ENCODE results near the gene TPGS2. TPM values are rescaled to one million over a fixed set of nuclear protein-coding genes. Genes with fewer than 3 reads are reported as not detected.
A peak's percentile ranks its signal among the peaks of the same experiment; 100 is the strongest.

Gene TPGS2
- total RNA-seq, 2 donors from 2014 or later = 29.0 to 30.3 TPM

GRCh38 chr18:36814994-36815393, 13.8 kb downstream of the TPGS2 start:
- H3K27me3 Mint-ChIP-seq = no peaks in the 10 kb centered on the region
- H3K36me3 Mint-ChIP-seq (ENCODE audit: low read depth) = peaks cover 6% of the 10 kb centered on the region
- no peak overlapping the region for H3K4me3 Mint-ChIP-seq
- no peaks in the 10 kb centered on the region for H3K9me3 ChIP-seq (ENCODE audit: control insufficient read depth, low read length, poor library complexity, severe bottlenecking)
- no peak for DNase-seq
- no peak overlapping the region for H3K27ac Mint-ChIP-seq
- peaks cover 11% of the 10 kb centered on the region for H3K4me1 Mint-ChIP-seq
- ATAC-seq = no peak

- H3K27me3 Mint-ChIP-seq = no peaks in the 10 kb centered on the region
- H3K27ac Mint-ChIP-seq = peak overlapping the region; percentile 47
- DNase-seq = no peak
- H3K36me3 Mint-ChIP-seq (ENCODE audit: low read depth) = peaks cover 6% of the 10 kb centered on the region
- no peak overlapping the region for H3K4me3 Mint-ChIP-seq
- H3K4me1 Mint-ChIP-seq = peaks cover 13% of the 10 kb centered on the region
- ATAC-seq = no peak
- no peaks in the 10 kb centered on the region for H3K9me3 ChIP-seq (ENCODE audit: control insufficient read depth, low read length, poor library complexity, severe bottlenecking)
Measured at GRCh38 chr18:36813824-36814223, 15.0 kb downstream of the TPGS2 start.

GRCh38 chr18:36813101-36813775, 15.6 kb downstream of the TPGS2 start:
- peaks cover 6% of the 10 kb centered on the region for H3K36me3 Mint-ChIP-seq (ENCODE audit: low read depth)
- DNase-seq (no peak), ATAC-seq (no peak)
- no peaks in the 10 kb centered on the region for H3K9me3 ChIP-seq (ENCODE audit: control insufficient read depth, low read length, poor library complexity, severe bottlenecking)
- H3K27me3 Mint-ChIP-seq = no peaks in the 10 kb centered on the region
- peak overlapping the region; percentile 47 for H3K27ac Mint-ChIP-seq
- no peak overlapping the region for H3K4me3 Mint-ChIP-seq
- H3K4me1 Mint-ChIP-seq = peaks cover 13% of the 10 kb centered on the region

GRCh38 chr18:36812678-36813077, 16.1 kb downstream of the TPGS2 start:
- DNase-seq = no peak
- no peak for ATAC-seq
- H3K4me1 Mint-ChIP-seq = peaks cover 15% of the 10 kb centered on the region
- H3K27me3 Mint-ChIP-seq = no peaks in the 10 kb centered on the region
- H3K36me3 Mint-ChIP-seq (ENCODE audit: low read depth) = peaks cover 5% of the 10 kb centered on the region
- peak overlapping the region; percentile 47 for H3K27ac Mint-ChIP-seq
- H3K4me3 Mint-ChIP-seq = no peak overlapping the region
- H3K9me3 ChIP-seq (ENCODE audit: control insufficient read depth, low read length, poor library complexity, severe bottlenecking) = no peaks in the 10 kb centered on the region

- no peaks in the 10 kb centered on the region for H3K9me3 ChIP-seq (ENCODE audit: control insufficient read depth, low read length, poor library complexity, severe bottlenecking)
- ATAC-seq (no peak), DNase-seq (no peak)
- H3K27ac Mint-ChIP-seq = no peak overlapping the region
- no peak overlapping the region for H3K4me3 Mint-ChIP-seq
- H3K4me1 Mint-ChIP-seq = peaks cover 15% of the 10 kb centered on the region
- no peaks in the 10 kb centered on the region for H3K27me3 Mint-ChIP-seq
- H3K36me3 Mint-ChIP-seq (ENCODE audit: low read depth) = peaks cover 8% of the 10 kb centered on the region
Measured at GRCh38 chr18:36811955-36812354, 16.8 kb downstream of the TPGS2 start.

GRCh38 chr18:36811430-36811829, 17.4 kb downstream of the TPGS2 start:
- no peak overlapping the region for H3K4me3 Mint-ChIP-seq
- H3K9me3 ChIP-seq (ENCODE audit: control insufficient read depth, low read length, poor library complexity, severe bottlenecking) = no peaks in the 10 kb centered on the region
- H3K4me1 Mint-ChIP-seq = peaks cover 15% of the 10 kb centered on the region
- H3K36me3 Mint-ChIP-seq (ENCODE audit: low read depth) = peaks cover 8% of the 10 kb centered on the region
- no peaks in the 10 kb centered on the region for H3K27me3 Mint-ChIP-seq
- no peak overlapping the region for H3K27ac Mint-ChIP-seq
- ATAC-seq (no peak), DNase-seq (no peak)

GRCh38 chr18:36809590-36810381, 19.0 kb downstream of the TPGS2 start:
- peak; percentile 95 for ATAC-seq
- no peaks in the 10 kb centered on the region for H3K9me3 ChIP-seq (ENCODE audit: control insufficient read depth, low read length, poor library complexity, severe bottlenecking)
- Mint-ChIP-seq H3K4me3 (no peak overlapping the region), H3K27me3 (no peaks in the 10 kb centered on the region), H3K4me1 (peaks cover 15% of the 10 kb centered on the region), H3K36me3 (ENCODE audit: low read depth) (peaks cover 15% of the 10 kb centered on the region), H3K27ac (no peak overlapping the region)
- DNase-seq = peak in 1 of 3 donors; percentile 9

- ATAC-seq (no peak), DNase-seq (no peak)
- Mint-ChIP-seq H3K36me3 (ENCODE audit: low read depth) (peaks cover 15% of the 10 kb centered on the region), H3K27me3 (no peaks in the 10 kb centered on the region), H3K4me3 (no peak overlapping the region), H3K4me1 (peaks cover 12% of the 10 kb centered on the region), H3K27ac (no peak overlapping the region)
- no peaks in the 10 kb centered on the region for H3K9me3 ChIP-seq (ENCODE audit: control insufficient read depth, low read length, poor library complexity, severe bottlenecking)
Measured at GRCh38 chr18:36808681-36809080, 20.1 kb downstream of the TPGS2 start.

- Mint-ChIP-seq H3K36me3 (ENCODE audit: low read depth) (peaks cover 20% of the 10 kb centered on the region), H3K27ac (no peak overlapping the region), H3K4me1 (peaks cover 6% of the 10 kb centered on the region), H3K27me3 (no peaks in the 10 kb centered on the region), H3K4me3 (no peak overlapping the region)
- no peaks in the 10 kb centered on the region for H3K9me3 ChIP-seq (ENCODE audit: control insufficient read depth, low read length, poor library complexity, severe bottlenecking)
- no peak for ATAC-seq
- DNase-seq = no peak
Measured at GRCh38 chr18:36805105-36805504, 23.7 kb downstream of the TPGS2 start.

GRCh38 chr18:36798738-36799473, 29.9 kb downstream of the TPGS2 start:
- Mint-ChIP-seq H3K36me3 (ENCODE audit: low read depth) (peaks cover 21% of the 10 kb centered on the region), H3K27ac (peak overlapping the region; percentile 29), H3K27me3 (no peaks in the 10 kb centered on the region), H3K4me3 (no peak overlapping the region), H3K4me1 (no peaks in the 10 kb centered on the region)
- no peaks in the 10 kb centered on the region for H3K9me3 ChIP-seq (ENCODE audit: control insufficient read depth, low read length, poor library complexity, severe bottlenecking)
- ATAC-seq = no peak
- no peak for DNase-seq

- Mint-ChIP-seq H3K27ac (no peak overlapping the region), H3K36me3 (ENCODE audit: low read depth) (peaks cover 10% of the 10 kb centered on the region), H3K4me3 (no peak overlapping the region), H3K27me3 (no peaks in the 10 kb centered on the region), H3K4me1 (no peaks in the 10 kb centered on the region)
- DNase-seq (no peak), ATAC-seq (no peak)
- H3K9me3 ChIP-seq (ENCODE audit: control insufficient read depth, low read length, poor library complexity, severe bottlenecking) = no peaks in the 10 kb centered on the region
Measured at GRCh38 chr18:36792634-36793283, 36.0 kb downstream of the TPGS2 start.

- H3K27ac Mint-ChIP-seq = no peak overlapping the region
- H3K36me3 Mint-ChIP-seq (ENCODE audit: low read depth) = no peaks in the 10 kb centered on the region
- H3K27me3 Mint-ChIP-seq = no peaks in the 10 kb centered on the region
- no peaks in the 10 kb centered on the region for H3K9me3 ChIP-seq (ENCODE audit: control insufficient read depth, low read length, poor library complexity, severe bottlenecking)
- no peak for ATAC-seq
- no peak for DNase-seq
- H3K4me3 Mint-ChIP-seq = no peak overlapping the region
- peaks cover 4% of the 10 kb centered on the region for H3K4me1 Mint-ChIP-seq
Measured at GRCh38 chr18:36786686-36787085, 42.1 kb downstream of the TPGS2 start.

GRCh38 chr18:36783792-36784191, 45.0 kb downstream of the TPGS2 start:
- H3K9me3 ChIP-seq (ENCODE audit: control insufficient read depth, low read length, poor library complexity, severe bottlenecking) = no peaks in the 10 kb centered on the region
- Mint-ChIP-seq H3K27ac (no peak overlapping the region), H3K4me3 (no peak overlapping the region), H3K36me3 (ENCODE audit: low read depth) (no peaks in the 10 kb centered on the region), H3K27me3 (no peaks in the 10 kb centered on the region), H3K4me1 (peaks cover 4% of the 10 kb centered on the region)
- DNase-seq (no peak), ATAC-seq (no peak)

All from T-helper 17 cell (primary cell).